Loucy (cell line): ENCODE data around the gene NSMCE1.

Experiments
- H2AFZ ChIP-seq: fragments of 200-600 bp; sonication (generic); 2 replicates; pipeline ENCODE4 v1.6.0; 2016; ENCODE audit warnings: antibody characterized with exemption, mild to moderate bottlenecking, low read length, moderate library complexity
- H3F3A ChIP-seq: fragments of 200-600 bp; 2 replicates; pipeline ENCODE4 v1.6.0; 2016; ENCODE audit warnings: antibody characterized with exemption, low read depth, mild to moderate bottlenecking
- H3K27me3 ChIP-seq: fragments of 200-600 bp; sonication (generic); 2 replicates; pipeline ENCODE4 v1.6.1; 2014; ENCODE audit warnings: low read length, mild to moderate bottlenecking; ENCODE audit not compliant: insufficient read depth, poor library complexity, severe bottlenecking
- H3K36me3 ChIP-seq: fragments of 200-600 bp; sonication (generic); 2 replicates; pipeline ENCODE4 v1.6.1; 2016; ENCODE audit warnings: low read length; ENCODE audit not compliant: insufficient read depth
- H3K4me1 ChIP-seq: fragments of 200-600 bp; sonication (generic); 2 replicates; pipeline ENCODE4 v1.5.1; 2014; ENCODE audit warnings: low read length, mild to moderate bottlenecking; ENCODE audit not compliant: insufficient read depth, poor library complexity, severe bottlenecking
- H3K4me2 ChIP-seq: fragments of 200-600 bp; sonication (generic); 2 replicates; pipeline ENCODE4 v1.6.0; 2014; ENCODE audit warnings: antibody characterized with exemption, low read length, low read depth, mild to moderate bottlenecking; ENCODE audit not compliant: poor library complexity, severe bottlenecking
- H3K4me3 ChIP-seq: fragments of 200-600 bp; sonication (generic); 2 replicates; pipeline ENCODE4 v1.5.1; 2014; ENCODE audit warnings: low read length, mild to moderate bottlenecking, mixed read lengths; ENCODE audit not compliant: poor library complexity, severe bottlenecking
- H3K79me2 ChIP-seq: fragments of 200-600 bp; sonication (generic); 2 replicates; pipeline ENCODE4 v1.6.1; 2014; ENCODE audit warnings: low read length; ENCODE audit not compliant: insufficient read depth
- H3K9ac ChIP-seq: fragments of 200-600 bp; sonication (generic); 2 replicates; pipeline ENCODE4 v1.6.0; 2014; ENCODE audit warnings: mild to moderate bottlenecking, low read depth, low read length, moderate library complexity; ENCODE audit not compliant: poor library complexity, severe bottlenecking
- H3K9me2 ChIP-seq: fragments of 200-600 bp; sonication (generic); replicated peaks from 2 replicates; pipeline ENCODE4 v1.6.1; 2016; ENCODE audit warnings: low read depth, low read length, mixed read lengths
- H3K9me3 ChIP-seq: fragments of 200-600 bp; sonication (generic); 2 replicates; pipeline ENCODE4 v1.6.1; 2014; ENCODE audit warnings: mild to moderate bottlenecking, antibody characterized with exemption, low read length, low read depth; ENCODE audit not compliant: insufficient read depth
- H4K20me1 ChIP-seq: fragments of 200-600 bp; sonication (generic); 2 replicates; pipeline ENCODE4 v1.6.0; 2014; ENCODE audit warnings: antibody characterized with exemption, low read length, mild to moderate bottlenecking; ENCODE audit not compliant: insufficient read depth, poor library complexity, severe bottlenecking
- EZH2phosphoT487 ChIP-seq: fragments of 200-600 bp; IDR thresholded peaks from 2 replicates; pipeline ENCODE4 v1.6.1; 2018; ENCODE audit warnings: antibody characterized with exemption, mild to moderate bottlenecking, moderate library complexity, borderline replicate concordance
- TF ChIP-seq, protein P1 (sequence below): fragments of 200-600 bp; sonication (generic); conservative IDR thresholded peaks from 2 replicates; pipeline ENCODE4 v1.5.1; 2014; ENCODE audit warnings: mild to moderate bottlenecking, antibody characterized with exemption, low read length

The NSMCE1 gene

DNA sequence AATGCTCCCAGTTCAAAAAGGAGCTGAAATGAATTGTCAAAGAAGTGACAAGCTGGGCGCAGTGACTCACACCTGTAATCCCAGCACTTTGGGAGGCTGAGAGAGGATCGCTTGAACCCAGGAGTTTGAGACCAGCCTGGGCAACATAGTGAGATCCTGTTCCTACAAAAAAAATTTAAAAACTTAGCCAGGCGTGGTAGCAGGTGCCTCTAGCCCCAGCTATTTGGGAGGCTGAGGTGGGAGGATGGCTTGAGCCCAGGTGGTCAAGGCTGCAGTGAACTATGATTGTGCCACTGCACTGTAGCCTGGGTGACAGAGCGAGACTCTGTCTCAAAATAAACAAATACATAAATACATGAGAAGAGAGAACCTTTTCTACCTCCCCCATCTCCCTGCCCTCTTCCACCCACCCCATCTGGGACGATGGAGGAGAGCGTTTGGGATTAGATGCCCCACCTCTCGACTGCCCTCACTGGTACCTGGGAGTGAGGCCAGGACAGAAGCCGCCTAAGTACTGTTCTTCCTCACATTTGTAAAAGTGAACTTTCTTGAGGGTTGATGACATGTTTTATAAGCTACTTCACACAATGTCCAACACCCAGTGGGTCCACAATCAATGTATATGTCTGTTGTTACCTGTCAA, 47.6 kb upstream of the NSMCE1 start:
- no peaks in the 10 kb centered on the region for H3K9me2 ChIP-seq
- no peaks in the 10 kb centered on the region for H3F3A ChIP-seq
- no peak overlapping the region for H3K4me3 ChIP-seq
- peaks cover 11% of the 10 kb centered on the region for H3K4me1 ChIP-seq
- no peaks in the 10 kb centered on the region for H3K36me3 ChIP-seq
- peaks cover 4% of the 10 kb centered on the region; the same call in 1 of the 2 replicates for H3K79me2 ChIP-seq
- no peak overlapping the region for H3K4me2 ChIP-seq
- H3K27me3 ChIP-seq = peaks cover 5% of the 10 kb centered on the region
- no peaks in the 10 kb centered on the region for H4K20me1 ChIP-seq
- TF ChIP-seq, protein P1, sequence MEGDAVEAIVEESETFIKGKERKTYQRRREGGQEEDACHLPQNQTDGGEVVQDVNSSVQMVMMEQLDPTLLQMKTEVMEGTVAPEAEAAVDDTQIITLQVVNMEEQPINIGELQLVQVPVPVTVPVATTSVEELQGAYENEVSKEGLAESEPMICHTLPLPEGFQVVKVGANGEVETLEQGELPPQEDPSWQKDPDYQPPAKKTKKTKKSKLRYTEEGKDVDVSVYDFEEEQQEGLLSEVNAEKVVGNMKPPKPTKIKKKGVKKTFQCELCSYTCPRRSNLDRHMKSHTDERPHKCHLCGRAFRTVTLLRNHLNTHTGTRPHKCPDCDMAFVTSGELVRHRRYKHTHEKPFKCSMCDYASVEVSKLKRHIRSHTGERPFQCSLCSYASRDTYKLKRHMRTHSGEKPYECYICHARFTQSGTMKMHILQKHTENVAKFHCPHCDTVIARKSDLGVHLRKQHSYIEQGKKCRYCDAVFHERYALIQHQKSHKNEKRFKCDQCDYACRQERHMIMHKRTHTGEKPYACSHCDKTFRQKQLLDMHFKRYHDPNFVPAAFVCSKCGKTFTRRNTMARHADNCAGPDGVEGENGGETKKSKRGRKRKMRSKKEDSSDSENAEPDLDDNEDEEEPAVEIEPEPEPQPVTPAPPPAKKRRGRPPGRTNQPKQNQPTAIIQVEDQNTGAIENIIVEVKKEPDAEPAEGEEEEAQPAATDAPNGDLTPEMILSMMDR = no peak
- no peak for TF ChIP-seq EZH2phosphoT487
- H3K9ac ChIP-seq = no peak overlapping the region
- no peaks in the 10 kb centered on the region for H3K9me3 ChIP-seq
- H2AFZ ChIP-seq = no peak overlapping the region

DNA sequence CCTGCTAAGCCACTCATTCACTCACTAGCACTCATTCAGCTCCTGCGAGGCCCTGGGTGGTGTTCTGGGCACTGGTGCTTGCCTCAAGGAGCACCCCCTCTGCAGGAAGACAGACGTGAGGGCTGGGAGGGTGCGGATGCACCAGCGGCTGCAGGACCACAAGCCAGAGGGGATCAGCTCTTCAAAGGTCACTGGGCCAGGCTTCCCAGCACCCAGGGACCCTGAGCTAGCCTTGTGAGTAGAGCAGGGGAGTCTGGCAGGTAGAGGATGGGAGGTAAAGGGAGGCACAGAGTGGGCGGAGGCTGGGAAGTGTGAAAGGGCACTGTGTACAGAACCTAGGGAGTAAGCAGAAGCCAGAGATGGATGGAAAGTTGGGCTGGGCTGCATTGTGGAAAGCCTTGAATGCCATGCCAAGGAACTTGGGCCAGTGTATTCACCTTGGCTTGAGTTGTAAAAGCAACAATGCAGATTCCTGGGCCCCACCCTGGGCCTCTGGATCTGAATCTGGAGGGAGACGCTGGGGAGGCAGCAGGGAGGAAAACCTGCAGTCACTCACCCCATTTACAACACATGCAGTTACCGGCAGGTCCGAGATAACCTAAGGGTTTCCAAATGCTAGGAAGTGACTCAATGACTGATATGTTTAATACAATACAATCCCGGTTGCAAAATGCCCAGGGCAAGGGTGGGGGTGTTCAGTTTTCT, 46.9 kb upstream of the NSMCE1 start:
- H3K36me3 ChIP-seq = no peaks in the 10 kb centered on the region
- H3K9me2 ChIP-seq = no peaks in the 10 kb centered on the region
- peaks cover 4% of the 10 kb centered on the region; the same call in 1 of the 2 replicates for H3K79me2 ChIP-seq
- no peaks in the 10 kb centered on the region for H3K9me3 ChIP-seq
- no peak overlapping the region for H3K9ac ChIP-seq
- no peak for TF ChIP-seq EZH2phosphoT487
- TF ChIP-seq, protein P1 = no peak
- H3K4me3 ChIP-seq = no peak overlapping the region
- no peak overlapping the region for H2AFZ ChIP-seq
- no peaks in the 10 kb centered on the region for H4K20me1 ChIP-seq
- H3F3A ChIP-seq = no peaks in the 10 kb centered on the region
- H3K4me2 ChIP-seq = peak overlapping the region; percentile 21
- H3K4me1 ChIP-seq = peaks cover 11% of the 10 kb centered on the region
- peaks cover 5% of the 10 kb centered on the region for H3K27me3 ChIP-seq

DNA sequence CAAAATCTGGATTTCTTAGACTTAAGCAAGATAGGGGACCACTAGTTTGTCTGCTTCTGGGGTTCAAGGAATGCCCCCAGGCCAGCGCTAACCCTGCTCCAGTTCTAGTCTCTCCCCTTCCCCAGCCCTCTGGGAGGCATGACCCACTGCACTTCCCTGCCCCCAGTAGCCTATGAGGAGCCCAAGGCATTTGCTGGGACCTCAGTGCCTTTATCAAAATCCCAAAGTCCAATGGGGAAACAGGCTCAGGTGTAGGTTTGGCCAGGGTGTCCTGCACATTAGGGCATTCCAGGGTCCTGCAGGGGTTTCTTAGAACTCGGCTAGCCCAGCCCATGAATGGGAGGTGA, 46.4 kb upstream of the NSMCE1 start:
- H4K20me1 ChIP-seq = no peaks in the 10 kb centered on the region
- H3K9ac ChIP-seq = no peak overlapping the region
- peaks cover 4% of the 10 kb centered on the region; the same call in 1 of the 2 replicates for H3K79me2 ChIP-seq

More for the DNA sequence above, 46.4 kb upstream of the NSMCE1 start:
- peak overlapping the region; percentile 21 for H3K4me2 ChIP-seq
- no peaks in the 10 kb centered on the region for H3K9me2 ChIP-seq
- peaks cover 5% of the 10 kb centered on the region for H3K27me3 ChIP-seq
- TF ChIP-seq, protein P1 = no peak
- TF ChIP-seq EZH2phosphoT487 = no peak
- peaks cover 11% of the 10 kb centered on the region for H3K4me1 ChIP-seq
- H3F3A ChIP-seq = no peaks in the 10 kb centered on the region
- no peaks in the 10 kb centered on the region for H3K9me3 ChIP-seq
- no peaks in the 10 kb centered on the region for H3K36me3 ChIP-seq
- no peak overlapping the region for H3K4me3 ChIP-seq
- H2AFZ ChIP-seq = no peak overlapping the region
